GM18519 (cell line): Measurements from ENCODE around the gene TGIF2.
"Not testable (repeated sequence)": the region's sequence is repeated elsewhere in the genome, so short reads cannot be mapped to it uniquely, and the experiment has no call there.

Experiments
- ATAC-seq: cut with Tn5 transposase; IDR thresholded peaks from one replicate; pipeline ENCODE4 v1.9.1; 2021; ENCODE audit warnings: mild to moderate bottlenecking, moderate library complexity; ENCODE audit not compliant: unreplicated experiment, low FRiP score

TGIF2 gene

GRCh38 chr20:36546111-36546736 lies 27.2 kb upstream of the TGIF2 start:
- no peak for ATAC-seq

DNA sequence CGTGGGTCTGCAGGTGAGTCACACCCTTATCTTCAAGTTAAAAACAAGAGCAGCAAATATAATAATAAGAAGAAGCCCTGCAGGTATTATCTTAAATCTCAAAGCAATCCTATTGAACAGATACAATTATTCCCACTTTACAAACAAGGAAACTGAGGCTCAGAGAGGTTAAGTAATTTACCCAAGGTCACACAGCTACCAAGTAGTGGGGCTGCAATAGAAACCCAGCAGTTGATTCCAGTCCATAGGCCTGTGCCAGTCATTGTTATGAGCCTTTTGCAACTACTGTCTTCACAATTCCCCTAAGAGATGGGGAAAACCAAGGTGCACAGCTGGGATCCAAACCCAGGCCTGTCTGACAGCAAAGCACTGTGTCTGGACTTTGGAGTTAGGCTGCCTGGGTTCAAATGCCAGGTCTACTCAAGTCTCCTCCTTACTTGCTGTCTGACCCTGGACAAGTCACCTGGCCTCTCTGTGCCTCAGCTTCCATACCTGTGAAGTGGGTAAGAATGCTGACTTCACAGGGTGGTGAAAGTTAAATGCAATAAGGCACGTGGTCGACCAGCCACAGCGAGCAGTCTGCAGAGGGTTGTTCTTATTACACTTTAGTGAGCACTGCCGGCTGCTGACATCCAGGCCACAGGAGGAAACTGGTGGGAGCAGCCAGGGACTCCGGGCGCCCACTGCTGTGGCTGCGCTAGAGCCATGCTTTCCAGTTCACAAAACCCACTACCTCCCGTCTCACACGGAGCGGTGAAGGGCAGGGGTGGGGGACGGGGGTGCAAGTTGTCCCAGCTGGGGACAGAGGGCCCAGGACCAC lies 26.0 kb upstream of the TGIF2 start:
- no peak for ATAC-seq

DNA sequence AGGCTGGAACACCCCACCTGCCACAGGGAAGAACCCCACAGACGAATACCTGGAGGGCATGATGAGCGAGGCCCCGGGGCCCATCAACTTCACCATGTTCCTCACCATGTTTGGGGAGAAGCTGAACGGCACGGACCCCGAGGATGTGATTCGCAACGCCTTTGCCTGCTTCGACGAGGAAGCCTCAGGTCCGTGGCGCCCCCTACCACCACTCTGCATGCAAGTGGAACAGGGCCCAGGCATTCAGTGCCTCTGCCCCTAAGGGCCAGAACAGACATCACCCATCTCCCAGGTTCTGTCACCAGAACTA lies 25.4 kb upstream of the TGIF2 start:
- ATAC-seq = no peak

DNA sequence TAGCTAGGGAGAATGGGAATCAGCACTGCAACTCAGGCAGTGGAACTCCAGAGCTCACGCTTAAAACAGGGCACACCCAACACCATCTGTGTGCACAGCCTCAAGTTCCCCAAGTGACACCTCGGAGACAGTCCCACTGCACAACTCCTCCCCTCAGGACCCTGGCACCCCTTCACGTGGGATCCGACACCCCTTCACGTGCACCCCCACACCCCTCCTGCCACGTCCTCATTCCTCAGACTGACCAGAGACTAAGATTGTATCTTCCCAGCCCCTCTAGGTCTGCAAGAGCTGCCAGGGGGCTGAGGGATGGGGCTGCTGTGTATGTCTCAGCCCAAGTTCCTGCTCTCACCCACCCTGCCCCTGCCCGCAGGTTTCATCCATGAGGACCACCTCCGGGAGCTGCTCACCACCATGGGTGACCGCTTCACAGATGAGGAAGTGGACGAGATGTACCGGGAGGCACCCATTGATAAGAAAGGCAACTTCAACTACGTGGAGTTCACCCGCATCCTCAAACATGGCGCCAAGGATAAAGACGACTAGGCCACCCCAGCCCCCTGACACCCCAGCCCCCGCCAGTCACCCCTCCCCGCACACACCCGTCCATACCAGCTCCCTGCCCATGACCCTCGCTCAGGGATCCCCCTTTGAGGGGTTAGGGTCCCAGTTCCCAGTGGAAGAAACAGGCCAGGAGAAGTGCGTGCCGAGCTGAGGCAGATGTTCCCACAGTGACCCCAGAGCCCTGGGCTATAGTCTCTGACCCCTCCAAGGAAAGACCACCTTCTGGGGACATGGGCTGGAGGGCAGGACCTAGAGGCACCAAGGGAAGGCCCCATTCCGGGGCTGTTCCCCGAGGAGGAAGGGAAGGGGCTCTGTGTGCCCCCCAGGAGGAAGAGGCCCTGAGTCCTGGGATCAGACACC lies 24.4 kb upstream of the TGIF2 start:
- ATAC-seq = no peak

GRCh38 chr20:36549628-36549941 lies 23.8 kb upstream of the TGIF2 start:
- no peak for ATAC-seq

DNA sequence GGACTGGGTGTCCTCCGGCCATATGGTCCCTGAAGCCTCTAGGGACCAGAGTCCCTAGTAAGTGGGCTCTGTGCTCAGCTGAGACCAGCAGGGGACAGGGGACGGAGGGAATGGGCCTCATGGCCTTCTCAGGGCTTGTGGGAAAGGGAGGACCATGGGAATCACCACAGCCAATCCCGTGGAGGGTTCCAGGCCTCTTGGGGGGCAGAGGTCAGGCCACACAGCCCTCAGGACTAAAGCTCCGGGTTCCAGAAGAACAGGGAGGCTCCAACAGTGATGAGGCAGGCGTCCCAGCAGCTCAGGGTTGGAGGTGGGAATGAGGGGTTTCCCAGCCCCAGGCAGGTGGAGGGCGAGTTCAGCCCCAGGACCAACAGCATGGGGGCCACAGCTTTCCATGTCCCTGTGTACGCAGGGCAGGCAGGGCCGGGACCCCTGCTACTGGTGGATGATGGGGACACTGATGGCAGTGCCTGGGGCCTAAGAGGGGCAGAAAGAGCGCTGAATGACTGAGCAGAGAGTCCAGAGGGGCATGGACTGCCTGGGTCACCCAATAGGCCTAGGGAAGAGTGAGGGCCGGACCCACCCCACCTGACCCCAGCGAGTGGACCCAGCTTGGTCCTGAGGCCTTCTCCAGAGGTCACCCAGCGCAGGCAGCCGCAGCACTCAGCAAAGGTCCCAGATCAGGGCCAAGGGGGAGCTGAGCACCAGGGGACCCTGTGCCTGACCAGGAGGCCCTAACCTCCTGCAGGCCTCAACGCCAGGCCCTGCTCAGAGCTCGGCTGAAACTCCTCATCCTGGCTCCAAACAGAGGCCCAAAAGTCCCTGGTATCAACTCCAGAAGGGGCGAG lies 23.2 kb upstream of the TGIF2 start:
- ATAC-seq = no peak

GRCh38 chr20:36550790-36551299 lies 22.6 kb upstream of the TGIF2 start:
- ATAC-seq = no peak

DNA sequence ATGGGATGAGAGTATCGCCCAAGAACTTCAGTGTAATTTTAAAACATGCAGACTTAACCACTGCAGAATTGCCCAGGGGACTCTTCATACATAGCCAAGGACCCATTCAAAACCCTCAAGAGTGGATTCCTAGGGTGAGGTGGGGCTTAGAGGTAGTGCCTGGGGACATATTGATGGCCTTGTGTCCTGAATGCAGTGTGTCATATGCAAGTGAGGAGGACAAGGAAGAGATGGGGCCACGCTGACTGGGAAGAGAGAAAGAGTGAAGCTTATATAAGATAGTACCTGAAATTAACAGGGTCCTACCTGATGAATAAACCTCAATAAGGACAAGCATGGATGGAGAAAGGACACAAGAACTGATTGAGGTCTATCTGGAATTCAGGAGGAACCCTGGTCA lies 18.1 kb upstream of the TGIF2 start:
- no peak for ATAC-seq

DNA sequence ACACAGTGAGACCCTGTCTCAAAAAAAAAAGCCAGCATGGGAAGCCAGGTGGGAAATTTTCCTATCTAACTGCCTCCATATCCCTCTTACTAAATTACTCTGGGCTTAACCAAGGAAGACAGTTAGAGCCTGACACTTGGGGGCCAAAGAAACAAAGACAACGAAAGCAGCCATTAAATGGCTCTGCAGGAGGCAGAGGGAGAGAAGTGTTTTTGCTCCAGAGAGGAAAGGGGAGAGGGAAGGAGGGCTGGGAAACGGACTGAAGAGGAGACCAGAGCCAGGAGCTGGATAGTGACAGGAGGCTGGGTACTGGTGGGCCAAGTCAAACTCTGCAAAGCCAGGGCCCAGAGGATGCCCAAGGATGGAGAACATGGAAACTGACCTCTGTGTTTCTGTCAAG lies 10.7 kb upstream of the TGIF2 start:
- ATAC-seq = no peak

GRCh38 chr20:36563374-36563773 lies 10.0 kb upstream of the TGIF2 start:
- ATAC-seq = no peak

DNA sequence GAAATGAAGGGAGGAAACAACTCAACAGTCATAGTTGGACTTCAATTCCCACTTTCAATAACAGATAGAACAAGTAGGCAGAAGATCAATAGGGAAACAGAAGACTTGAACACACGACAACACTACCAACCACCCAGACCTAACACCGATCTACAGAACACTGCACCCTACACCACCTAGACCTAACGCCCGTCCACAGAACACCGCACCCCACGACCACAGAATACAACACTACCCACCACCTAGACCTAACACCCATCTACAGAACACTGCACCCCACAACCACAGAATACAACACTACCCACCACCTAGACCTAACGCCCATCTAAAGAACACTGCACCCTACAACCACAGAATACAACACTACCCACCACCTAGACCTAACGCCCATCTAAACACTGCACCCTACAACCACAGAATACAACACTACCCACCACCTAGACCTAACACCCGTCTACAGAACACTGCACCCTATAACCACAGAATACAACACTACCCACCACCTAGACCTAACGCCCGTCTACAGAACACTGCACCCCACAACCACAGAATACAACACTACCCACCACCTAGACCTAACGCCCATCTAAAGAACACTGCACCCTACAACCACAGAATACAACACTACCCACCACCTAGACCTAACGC lies 9.2 kb upstream of the TGIF2 start:
- ATAC-seq = not testable (repeated sequence)

DNA sequence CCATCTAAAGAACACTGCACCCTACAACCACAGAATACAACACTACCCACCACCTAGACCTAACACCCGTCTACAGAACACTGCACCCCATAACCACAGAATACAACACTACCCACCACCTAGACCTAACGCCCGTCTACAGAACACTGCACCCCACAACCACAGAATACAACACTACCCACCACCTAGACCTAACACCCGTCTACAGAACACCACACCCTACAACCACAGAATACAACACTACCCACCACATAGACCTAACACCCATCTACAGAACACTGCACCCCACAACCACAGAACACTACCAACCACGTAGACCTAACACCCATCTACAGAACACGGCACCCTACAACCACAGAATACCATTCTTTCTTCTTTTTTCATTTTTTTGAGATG lies 8.7 kb upstream of the TGIF2 start:
- ATAC-seq = not testable (repeated sequence)

DNA sequence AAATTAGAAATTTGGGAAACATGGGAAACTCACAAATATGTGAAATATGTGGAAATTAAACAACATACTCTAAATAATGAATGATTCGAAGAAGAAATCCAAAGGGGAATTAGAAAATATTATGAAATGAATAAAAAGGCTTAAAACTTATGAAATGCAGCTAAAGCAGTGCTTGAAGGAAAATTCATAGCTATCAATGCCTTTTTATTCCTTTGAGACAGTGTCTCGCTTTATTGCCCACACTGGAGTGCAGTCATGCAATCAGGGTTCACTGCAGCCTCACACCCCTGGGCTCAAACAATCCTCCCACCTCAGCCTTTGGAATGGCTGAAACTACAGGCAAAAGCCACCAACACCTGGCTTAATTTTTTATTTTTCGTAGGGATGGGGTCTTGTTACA lies 7.9 kb upstream of the TGIF2 start:
- ATAC-seq = no peak

DNA sequence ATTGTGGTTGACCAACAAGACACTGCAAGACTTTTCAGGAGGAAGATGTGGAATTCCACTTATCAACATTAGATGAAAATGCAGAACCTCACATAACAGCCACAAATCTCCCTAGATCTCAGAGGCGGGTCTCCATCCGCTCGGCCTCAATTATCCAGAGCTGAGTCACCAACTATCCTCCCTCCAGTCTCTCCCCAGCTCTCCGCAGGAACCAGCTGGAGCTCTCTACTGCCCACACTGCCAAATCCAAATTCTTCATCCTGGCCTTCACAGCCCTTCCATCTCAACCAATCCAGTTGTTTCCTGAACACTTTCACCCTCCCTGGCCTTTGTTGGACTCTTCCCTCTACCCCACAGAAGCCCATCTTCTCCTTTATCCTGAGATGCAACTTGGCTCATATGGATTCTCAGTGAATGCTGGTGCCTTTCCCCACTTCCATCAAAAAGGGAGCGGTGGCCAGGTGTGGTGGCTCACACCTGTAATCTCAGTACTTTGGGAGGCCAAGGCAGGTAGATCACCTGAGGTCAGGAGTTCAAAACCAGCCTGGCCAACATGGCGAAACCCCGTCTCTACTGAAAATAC lies 3.5 kb upstream of the TGIF2 start:
- ATAC-seq = no peak

DNA sequence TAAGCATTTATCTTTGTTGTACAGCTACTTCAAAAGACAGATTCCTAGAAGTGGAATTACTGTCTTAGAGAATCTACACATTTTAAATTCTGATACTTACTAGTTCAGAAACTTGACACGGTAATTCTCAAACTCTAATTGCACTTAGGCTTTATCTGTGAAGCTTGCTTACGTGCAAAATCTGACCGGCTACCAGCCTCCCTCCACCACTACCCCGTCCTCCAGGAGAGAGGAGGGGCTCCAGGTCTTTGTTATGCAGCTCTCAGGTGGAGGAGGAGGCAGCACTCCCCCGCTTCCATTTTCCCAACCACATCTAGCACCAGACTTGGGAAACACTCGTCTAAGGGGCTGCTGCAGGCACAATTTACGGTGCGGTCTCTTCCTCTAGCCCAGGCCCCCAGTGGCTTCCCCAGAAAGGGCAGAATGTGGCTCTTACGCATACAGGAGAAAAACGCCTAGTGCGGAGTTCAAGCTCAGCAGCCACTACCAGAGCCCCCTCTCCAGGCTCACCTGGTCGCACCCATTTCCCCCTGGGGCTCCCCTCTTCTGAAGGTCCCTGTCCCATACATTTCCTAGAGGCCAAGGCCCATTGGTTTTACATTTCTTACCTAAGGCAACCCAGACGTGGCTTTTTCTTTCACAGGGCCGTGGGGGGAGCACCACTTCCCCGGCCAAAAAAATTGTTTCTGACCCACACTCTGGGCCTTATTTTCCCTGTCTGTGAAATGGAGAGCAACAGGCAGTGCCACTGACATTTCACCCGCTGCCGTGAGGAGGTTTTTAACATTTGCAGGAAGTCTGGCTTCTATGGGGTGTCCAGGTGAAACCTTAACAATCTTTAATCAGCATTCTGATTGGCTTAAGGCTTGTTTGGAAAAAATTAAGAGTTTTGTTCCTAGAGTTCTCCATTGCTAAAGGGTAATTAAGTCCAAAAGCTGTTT lies 1.6 kb upstream of the TGIF2 start:
- no peak for ATAC-seq

- no peak for ATAC-seq
Observed at GRCh38 chr20:36572701-36573102, 695 bp upstream of the TGIF2 start.

DNA sequence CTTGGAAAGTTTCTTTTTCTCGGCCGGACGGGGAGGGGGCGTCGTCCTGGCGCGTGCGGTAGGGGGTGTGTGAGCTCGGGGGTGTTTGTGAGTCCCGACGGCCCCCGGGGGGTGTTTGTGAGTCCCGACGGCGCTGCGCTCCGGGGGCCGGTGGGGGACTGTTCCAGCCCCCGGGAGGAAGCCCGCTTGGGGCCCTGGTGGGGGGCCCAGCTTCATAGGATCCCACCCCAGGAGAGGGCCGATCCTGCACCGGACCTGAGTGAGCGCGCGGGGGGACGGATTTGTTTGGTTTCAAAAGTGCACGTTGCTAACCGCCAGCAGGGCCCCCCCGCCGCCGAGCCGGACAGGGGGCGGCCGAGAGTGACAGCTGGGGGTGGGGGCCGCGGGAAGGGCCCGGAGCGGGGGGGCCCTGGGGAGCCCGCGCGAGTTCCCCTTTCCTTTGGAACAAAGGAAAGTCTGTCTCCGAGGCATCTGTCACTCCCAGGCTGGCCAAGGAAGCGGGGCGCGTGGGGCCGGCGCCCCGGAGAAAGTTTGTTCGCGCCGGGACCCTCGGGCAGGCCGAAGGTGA lies 485 bp downstream of the TGIF2 start:
- ATAC-seq = no peak
